Activated naive CD8-positive, alpha-beta T cell treated with anti-CD3 and anti-CD28 coated beads, Interleukin-2, amount 50 U/mL, for 24 hours (primary cell): ENCODE measurements around the gene CTSD.

ENCODE experiments used
- ATAC-seq: fragments of 150-1000 bp; cut with Tn5 transposase; one replicate; pipeline ENCODE4 v1.10.0; 2021
- DNase-seq: peaks from one replicate; pipeline ENCODE4 v3.0.0; 2021
- H3K27ac Mint-ChIP-seq: one replicate; pipeline ENCODE4 v1.8.0; 2021; ENCODE audit warnings: mild to moderate bottlenecking, mixed read lengths
- H3K27me3 Mint-ChIP-seq: one replicate; pipeline ENCODE4 v1.8.0; 2021; ENCODE audit warnings: mixed read lengths
- H3K36me3 Mint-ChIP-seq: one replicate; pipeline ENCODE4 v1.8.0; 2021; ENCODE audit warnings: low read depth, mixed read lengths
- H3K4me1 Mint-ChIP-seq: one replicate; pipeline ENCODE4 v1.8.0; 2021; ENCODE audit warnings: mixed read lengths
- H3K4me3 Mint-ChIP-seq: one replicate; pipeline ENCODE4 v1.8.0; 2021; ENCODE audit warnings: mild to moderate bottlenecking, moderate library complexity, mixed read lengths
- H3K9me3 Mint-ChIP-seq: one replicate; pipeline ENCODE4 v1.8.0; 2021; ENCODE audit warnings: mixed read lengths

Gene CTSD

DNA sequence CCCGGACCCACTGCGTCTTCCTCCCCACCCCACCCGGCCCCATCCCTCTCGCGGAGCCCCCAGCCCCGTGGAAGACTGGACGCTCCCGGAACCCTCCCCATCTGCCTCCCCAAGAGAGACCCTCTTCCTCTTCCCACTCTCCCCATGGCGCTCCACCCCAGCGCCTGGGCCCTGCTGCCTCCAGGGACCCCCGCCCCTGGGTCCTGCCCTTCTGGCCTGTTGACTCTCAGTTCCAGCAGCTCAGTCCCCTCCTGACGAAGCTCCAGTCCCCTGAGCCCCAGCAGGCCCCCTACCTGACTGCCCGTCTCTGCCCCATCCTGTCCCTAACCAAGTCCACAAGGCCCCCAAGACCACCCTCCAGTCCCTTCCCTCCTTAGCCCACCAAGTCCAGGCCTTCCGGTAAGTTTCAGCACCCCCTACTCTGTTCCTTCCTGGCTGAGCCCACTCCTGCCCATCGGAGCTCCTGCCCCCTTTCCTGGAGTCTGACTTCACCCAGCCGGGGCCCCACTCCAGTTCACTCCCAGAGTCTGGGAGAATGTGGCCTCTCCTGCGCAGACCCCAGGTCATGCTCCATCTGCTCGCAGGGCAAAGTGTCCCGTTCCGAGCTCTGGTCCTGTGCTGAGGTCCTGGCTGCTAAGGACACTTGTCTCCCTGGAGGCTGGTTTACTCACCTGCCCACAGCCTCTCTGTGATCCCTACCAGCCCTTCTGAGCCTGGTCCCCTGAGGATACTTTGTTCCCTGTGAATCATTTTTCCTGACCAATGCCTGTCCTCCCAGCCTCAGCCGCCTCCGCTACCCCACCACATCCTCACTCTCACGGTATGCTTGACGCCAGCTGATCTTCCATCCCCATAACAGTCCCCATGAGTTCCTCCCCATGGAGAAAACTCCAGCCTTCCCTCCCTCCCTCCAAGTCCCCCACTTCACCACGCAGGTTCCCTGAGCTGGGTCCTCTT lies 14.1 kb downstream of the CTSD start:
- Mint-ChIP-seq H3K27me3 (peaks cover 13% of the 10 kb centered on the region), H3K36me3 (peaks cover 1% of the 10 kb centered on the region), H3K27ac (no peak overlapping the region), H3K4me1 (peaks cover 24% of the 10 kb centered on the region), H3K9me3 (peaks cover 4% of the 10 kb centered on the region), H3K4me3 (peak overlapping the region; percentile 45)
- ATAC-seq = no peak
- no peak for DNase-seq

DNA sequence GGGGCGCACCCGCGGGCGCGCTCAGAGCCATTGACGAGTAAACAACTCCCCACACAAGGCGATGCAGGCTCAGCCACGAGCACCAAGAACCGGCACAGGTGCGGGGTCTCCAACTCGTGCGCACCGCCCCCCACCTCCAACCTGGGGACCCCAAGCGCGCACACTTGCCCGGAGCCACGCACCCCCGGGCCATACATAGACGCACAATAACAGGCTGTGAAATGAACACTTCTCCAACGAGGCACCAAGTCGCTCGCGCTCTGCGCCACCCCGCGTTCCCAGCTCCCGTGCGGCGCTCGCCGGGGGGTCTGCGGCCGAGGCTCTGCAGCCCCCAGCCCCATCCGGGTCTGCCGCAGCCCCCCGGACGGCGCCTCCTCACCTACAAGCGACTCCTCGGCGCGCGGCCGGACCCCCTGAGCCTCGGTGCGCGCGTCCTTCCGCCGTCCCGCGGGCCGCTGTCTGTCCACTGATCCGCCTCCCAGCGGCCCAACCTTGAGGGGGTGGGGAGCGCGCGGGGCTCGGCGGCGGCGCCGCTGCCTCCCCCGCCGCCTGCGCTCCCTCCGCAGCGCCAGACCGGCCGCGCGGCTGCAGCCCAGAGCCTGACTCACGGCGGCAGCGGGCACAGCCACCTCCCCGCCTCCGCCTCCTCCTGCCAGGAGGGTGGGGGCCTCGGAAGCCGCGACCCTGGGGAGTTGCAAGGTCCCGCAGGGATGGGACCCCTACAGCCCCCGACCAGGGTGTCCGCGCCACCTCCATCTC lies 14.9 kb downstream of the CTSD start:
- Mint-ChIP-seq H3K4me1 (peaks cover 24% of the 10 kb centered on the region), H3K27me3 (peaks cover 13% of the 10 kb centered on the region), H3K27ac (no peak overlapping the region), H3K4me3 (no peak overlapping the region), H3K9me3 (peaks cover 4% of the 10 kb centered on the region), H3K36me3 (peaks cover 1% of the 10 kb centered on the region)
- ATAC-seq (no peak), DNase-seq (no peak)

DNA sequence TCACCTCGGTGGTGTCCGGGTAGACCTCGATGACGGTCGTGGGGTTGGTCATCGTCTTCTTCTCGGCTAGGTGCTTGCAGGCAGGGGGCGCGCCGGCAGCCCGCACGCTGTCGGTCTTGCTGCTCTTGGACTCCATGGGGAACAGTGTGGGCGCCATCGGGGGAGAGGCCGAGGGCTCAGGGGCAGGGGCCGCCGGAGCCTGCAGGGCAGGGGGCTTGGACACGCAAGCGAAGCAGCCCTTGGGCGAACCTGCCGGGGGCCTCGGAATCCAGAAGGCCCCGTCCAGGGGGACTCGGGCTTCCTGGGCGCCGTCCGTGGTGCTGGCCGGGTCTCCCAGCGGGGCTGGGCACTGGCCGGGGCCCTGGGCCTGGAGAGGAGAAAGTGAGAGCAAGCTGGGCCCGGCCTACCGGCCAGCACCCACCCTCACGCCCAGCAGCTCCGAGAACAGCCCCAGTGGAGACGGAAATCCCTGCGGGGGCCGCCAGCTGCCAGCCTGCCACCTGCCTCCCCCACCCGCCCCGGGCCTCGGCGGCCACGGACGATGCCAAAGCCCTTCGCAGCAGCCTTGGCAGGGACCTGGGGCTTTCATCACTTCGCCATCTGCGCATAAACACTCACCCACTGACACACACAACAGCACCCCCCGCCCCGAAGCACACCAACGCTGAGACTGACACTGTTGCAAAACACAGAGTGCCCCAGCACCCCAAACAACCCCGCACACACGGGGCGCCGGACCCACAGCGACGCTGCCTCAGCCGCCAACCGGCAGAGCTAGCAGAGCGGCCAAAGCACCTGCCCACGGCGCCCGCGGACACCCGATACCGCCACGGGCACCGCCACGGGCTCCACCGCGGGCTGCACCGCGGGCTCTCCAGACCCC lies 15.7 kb downstream of the CTSD start:
- no peak for DNase-seq
- no peak for ATAC-seq
- Mint-ChIP-seq H3K27me3 (peaks cover 13% of the 10 kb centered on the region), H3K4me1 (peaks cover 20% of the 10 kb centered on the region), H3K4me3 (no peak overlapping the region), H3K9me3 (peaks cover 4% of the 10 kb centered on the region), H3K36me3 (peaks cover 1% of the 10 kb centered on the region), H3K27ac (no peak overlapping the region)

DNA sequence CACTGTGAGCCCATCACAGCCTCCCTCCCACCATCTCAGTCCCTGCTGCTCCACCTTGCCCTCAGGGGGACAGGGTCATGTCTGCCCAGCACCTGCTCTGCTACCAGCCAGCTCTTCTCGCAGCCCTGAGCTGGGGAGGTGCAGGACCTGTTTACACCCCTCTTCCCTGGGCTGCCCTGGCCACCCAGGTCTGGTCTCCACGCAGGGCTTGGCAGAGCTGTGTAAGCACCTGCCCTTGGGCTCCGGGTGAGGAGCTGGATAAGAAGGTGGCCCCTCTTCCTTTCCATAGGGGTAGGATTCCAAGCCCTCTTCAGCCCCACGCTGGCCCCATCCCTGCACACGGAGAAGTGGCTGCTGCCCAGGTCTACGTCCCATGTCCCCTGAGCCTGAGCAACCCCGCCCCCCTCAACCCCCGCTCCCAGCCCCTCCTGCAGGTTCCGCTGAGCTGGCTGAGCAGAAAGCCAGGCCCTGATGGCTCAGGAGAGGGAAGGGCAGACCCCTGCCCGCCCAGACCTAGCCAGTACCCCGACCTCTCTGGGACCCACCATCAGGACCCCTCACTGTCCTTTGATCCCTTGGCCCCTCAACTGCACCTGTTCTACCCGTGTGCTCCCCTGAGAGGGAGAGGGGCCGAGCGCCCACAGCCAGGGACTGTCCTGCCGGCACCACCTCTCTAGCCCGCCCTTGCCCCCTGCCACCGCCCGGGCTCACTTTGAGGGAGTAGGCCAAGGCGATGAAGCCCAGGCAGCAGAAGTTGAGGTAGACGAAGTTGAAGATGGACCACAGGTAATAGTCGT lies 16.6 kb downstream of the CTSD start:
- Mint-ChIP-seq H3K36me3 (peaks cover 1% of the 10 kb centered on the region), H3K9me3 (peaks cover 4% of the 10 kb centered on the region), H3K4me3 (no peak overlapping the region), H3K27me3 (peaks cover 13% of the 10 kb centered on the region), H3K27ac (no peak overlapping the region), H3K4me1 (peaks cover 20% of the 10 kb centered on the region)
- ATAC-seq = no peak
- no peak for DNase-seq

DNA sequence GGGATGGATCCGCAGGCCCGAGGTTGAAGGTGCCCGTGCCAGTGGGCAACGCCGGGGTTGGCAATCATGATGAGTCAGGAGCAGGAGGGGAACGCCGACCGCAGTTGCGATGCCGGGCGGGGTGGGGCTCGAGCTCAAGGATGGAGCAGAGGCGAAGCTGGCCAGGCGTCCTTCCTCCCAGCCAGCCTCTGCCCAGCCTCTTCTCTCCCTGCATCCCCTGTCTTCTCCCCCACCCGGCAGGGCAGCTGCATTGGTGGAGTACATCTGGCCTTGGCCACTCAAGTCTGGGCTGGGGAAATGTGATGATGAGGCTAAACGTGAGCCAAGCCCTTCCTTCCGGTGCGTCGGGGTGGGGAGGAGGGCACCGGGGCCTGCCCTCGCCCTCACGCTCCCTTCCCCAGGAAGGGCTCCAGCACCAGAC lies 17.2 kb downstream of the CTSD start:
- DNase-seq (no peak), ATAC-seq (no peak)
- Mint-ChIP-seq H3K27me3 (peaks cover 13% of the 10 kb centered on the region), H3K27ac (no peak overlapping the region), H3K9me3 (peaks cover 4% of the 10 kb centered on the region), H3K4me1 (peaks cover 15% of the 10 kb centered on the region), H3K36me3 (peaks cover 1% of the 10 kb centered on the region), H3K4me3 (no peak overlapping the region)

DNA sequence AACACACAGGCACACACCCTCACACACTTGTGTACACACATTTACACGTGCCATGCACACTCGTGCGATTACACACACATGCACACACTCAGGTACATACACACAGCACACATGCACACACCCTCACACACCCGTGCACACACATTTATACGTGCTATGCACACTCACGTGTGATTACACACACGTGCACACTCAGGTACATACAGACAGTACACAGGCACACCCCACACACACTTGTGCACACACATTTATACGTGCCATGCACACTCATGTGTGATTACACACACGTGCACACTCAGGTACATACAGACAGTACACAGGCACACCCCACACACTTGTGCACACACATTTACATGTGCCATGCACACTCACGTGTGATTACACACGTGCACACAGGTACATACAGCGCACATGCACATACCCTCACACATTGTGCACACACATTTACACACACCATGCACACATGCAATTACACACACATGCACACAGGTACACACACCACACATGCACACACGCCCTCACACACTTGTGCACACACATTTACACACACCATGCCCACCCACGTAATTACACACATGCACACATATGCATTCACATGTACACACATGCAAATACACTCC lies 17.9 kb downstream of the CTSD start:
- peaks cover 15% of the 10 kb centered on the region for H3K4me1 Mint-ChIP-seq
- no peak for DNase-seq
- no peak for ATAC-seq
- no peak overlapping the region for H3K4me3 Mint-ChIP-seq
- H3K27ac Mint-ChIP-seq = no peak overlapping the region
- peaks cover 4% of the 10 kb centered on the region for H3K9me3 Mint-ChIP-seq
- H3K27me3 Mint-ChIP-seq = peaks cover 13% of the 10 kb centered on the region
- peaks cover 1% of the 10 kb centered on the region for H3K36me3 Mint-ChIP-seq

DNA sequence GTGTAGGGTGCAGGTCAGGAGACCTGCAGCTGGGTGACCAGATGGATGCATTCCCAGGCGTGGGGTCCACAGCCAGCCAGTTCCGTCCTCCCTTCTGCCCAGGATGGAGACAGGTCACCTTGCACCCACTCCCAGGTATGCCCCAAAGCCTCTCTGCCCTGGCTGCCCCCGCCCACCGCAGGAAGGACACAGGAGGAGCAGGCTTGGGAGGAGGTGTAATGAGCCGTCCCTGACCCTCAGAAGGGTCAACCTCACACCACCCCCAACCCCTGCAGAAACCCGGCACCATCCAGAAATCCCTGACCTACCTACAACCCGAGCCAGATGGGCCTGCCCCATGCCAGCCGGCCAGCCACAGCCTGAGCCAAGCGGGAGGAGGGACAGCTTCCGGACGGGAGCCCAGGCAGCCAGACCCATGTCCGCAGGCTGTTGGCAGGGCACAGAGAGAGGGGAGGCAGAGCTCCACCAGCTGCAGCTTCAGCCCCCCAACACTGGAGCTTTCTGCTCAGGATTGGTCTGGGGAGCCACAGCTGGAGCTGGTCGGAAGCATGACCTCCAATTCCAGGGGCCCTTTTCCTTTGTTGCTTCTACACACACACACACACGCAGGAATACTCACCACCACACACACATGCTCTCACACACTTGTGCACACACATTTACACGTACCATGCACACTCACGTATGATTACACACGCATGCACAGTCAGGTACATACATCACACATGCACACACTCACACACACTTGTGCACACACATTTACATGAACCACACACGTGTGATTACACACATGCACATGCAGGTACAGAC lies 18.6 kb downstream of the CTSD start:
- H3K27ac Mint-ChIP-seq = no peak overlapping the region
- H3K9me3 Mint-ChIP-seq = peaks cover 4% of the 10 kb centered on the region
- H3K4me1 Mint-ChIP-seq = peaks cover 10% of the 10 kb centered on the region
- peaks cover 8% of the 10 kb centered on the region for H3K27me3 Mint-ChIP-seq
- DNase-seq (no peak), ATAC-seq (no peak)
- peaks cover 1% of the 10 kb centered on the region for H3K36me3 Mint-ChIP-seq
- no peak overlapping the region for H3K4me3 Mint-ChIP-seq

DNA sequence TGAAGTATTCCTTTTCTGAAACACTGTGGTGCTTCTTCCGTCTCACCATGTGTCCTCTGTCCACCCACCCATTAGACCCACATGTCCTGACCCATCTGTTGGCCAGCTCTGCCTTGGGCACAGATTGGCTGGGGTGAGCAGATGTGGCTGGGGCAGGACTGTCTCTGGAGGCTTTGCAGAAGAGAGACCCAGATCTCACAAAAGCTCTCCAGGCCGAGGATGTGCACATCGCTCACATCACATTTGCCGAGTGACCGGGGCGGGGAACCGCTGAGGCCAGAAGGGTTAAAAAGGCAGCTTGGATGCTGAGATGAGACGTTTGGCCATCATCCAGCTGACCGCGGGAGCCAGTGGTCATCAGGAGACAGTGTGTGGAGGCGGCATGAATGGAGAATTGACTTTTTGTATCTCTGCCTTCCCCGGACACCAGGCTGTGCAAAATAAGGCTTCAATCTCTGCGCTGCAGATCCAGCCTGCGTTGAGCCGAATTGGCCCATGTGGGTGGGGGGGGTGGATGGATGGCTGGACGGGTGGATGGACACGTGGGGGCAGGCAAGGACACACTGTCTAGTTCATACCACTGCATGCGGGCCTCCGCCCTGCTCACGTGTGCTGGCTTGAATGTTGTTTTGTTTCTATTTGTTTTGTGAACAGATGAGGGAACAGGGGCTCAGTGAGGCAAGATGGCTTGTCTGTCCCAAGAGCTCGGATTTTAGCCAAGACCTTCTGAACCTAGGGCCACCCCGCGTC lies 19.4 kb downstream of the CTSD start:
- Mint-ChIP-seq H3K9me3 (peaks cover 4% of the 10 kb centered on the region), H3K4me1 (peaks cover 2% of the 10 kb centered on the region), H3K27ac (no peak overlapping the region), H3K27me3 (peaks cover 5% of the 10 kb centered on the region), H3K36me3 (peaks cover 1% of the 10 kb centered on the region), H3K4me3 (no peak overlapping the region)
- no peak for ATAC-seq
- no peak for DNase-seq

DNA sequence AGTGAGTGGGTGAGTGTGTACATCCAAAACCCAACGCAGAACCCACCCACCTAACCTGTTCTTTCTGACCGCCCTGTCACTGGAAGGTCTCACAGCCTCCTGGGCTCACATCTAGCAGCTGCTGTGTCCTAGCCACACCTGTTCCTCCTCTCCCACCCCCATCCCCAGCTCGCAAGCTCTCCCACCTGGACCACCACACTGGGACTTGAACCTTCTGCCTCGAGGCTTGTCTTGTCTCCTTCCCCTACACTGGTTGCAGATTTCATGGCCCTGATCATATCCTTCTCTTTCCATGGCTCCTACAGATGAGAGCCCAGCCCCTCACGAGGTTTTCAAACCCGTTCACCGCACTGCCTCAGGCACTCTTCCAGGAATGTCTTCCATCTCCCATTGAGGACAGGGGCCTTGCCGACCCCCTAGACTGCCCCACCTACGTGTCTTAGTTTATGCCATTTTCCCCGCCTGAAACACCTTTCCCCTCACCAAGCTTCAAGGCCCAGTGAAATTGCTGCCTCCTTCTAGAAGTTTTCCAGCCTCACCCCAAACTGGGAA lies 20.1 kb downstream of the CTSD start:
- ATAC-seq (no peak), DNase-seq (no peak)
- Mint-ChIP-seq H3K4me1 (peaks cover 2% of the 10 kb centered on the region), H3K27ac (no peak overlapping the region), H3K9me3 (peaks cover 4% of the 10 kb centered on the region), H3K27me3 (peaks cover 8% of the 10 kb centered on the region), H3K36me3 (peaks cover 1% of the 10 kb centered on the region), H3K4me3 (no peak overlapping the region)

DNA sequence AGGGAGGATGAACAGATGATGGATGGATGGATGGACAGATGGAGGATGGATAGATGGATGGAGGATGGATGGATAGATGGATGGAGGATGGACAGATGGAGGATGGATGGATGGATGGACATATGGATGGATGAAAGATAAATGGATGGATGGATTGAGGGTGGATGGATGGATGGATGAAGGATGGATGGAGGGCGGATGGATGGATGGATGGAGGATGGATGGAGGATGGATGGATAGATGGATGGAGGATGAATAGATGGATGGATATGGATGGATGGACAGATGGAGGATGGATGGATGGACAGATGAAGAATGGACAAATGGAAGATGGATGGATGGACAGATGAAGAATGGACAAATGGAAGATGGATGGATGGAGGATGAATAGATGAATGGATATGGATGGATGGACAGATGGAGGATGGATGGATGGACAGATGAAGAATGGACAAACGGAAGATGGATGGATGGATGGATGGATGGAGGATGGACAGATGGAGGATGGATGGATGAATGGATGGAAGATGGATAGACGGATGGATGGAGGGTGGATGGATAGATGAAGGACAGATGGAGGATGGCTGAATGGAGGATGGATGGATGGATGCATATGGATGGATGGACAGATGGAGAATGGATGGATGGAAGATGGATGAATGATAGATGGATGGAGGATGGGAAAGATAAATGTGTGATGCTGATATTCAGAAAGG lies 20.7 kb downstream of the CTSD start:
- Mint-ChIP-seq H3K36me3 (peaks cover 1% of the 10 kb centered on the region), H3K27ac (no peak overlapping the region), H3K4me3 (no peak overlapping the region), H3K27me3 (peaks cover 8% of the 10 kb centered on the region), H3K9me3 (peaks cover 4% of the 10 kb centered on the region), H3K4me1 (no peaks in the 10 kb centered on the region)
- no peak for DNase-seq
- no peak for ATAC-seq

DNA sequence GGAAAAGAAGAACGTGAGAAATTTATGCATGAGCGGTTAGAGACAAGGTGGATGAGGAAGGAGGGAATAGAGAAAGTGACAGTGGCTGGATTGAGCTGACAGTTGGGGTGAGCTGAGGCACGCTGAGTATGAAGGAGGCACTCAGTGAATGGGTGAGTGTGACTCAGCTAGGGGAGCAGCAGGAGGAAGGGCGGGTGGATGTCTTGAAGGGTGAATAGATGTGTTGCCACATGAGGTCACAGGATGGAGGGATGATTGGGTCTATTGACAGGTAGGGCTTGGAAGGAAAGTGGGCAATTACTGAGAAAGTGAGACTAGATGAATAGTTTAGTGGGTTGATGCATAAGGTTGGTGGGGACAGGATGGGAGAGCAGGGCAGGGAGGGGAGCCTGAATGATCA lies 21.4 kb downstream of the CTSD start:
- peak; percentile 74 for ATAC-seq
- H3K4me1 Mint-ChIP-seq = no peaks in the 10 kb centered on the region
- H3K27me3 Mint-ChIP-seq = peaks cover 8% of the 10 kb centered on the region
- peaks cover 2% of the 10 kb centered on the region for H3K36me3 Mint-ChIP-seq
- H3K27ac Mint-ChIP-seq = no peak overlapping the region
- peaks cover 10% of the 10 kb centered on the region for H3K9me3 Mint-ChIP-seq
- H3K4me3 Mint-ChIP-seq = no peak overlapping the region
- no peak for DNase-seq
